Gastrocnemius medialis (tissue), 4 donors: ENCODE data around the gene MIER2. TPM values are rescaled to one million over a fixed set of nuclear protein-coding genes. Genes with fewer than 3 reads are reported as not detected.

Experiments used
- ATAC-seq, 2 donors: fragments of 150-250 bp; one replicate each; pipeline ENCODE4 v1.9.1; 2016
- DNase-seq, 2 donors: peaks; one replicate each; pipeline ENCODE4 v3.0.0-alpha.2; 2019
- H3K27ac ChIP-seq, 4 donors: fragments of 200-600 bp; sonication (generic); 1 replicate in 1 of 4; 2 replicates in 3 of 4; pipeline ENCODE4 v1.5.1; 2016 to 2018; ENCODE audit warnings: mild to moderate bottlenecking in 2 of 4, moderate library complexity in 1 of 4
- H3K27me3 ChIP-seq, 3 donors: fragments of 200-600 bp; sonication (generic) in 2 of 3; 1 replicate in 1 of 3; 2 replicates in 2 of 3; pipeline versions ENCODE4 v1.5.1 to v1.6.0; 2016 to 2019; ENCODE audit warnings: mild to moderate bottlenecking in 1 of 3, moderate library complexity in 1 of 3
- H3K36me3 ChIP-seq, 2 donors: fragments of 200-600 bp; sonication (generic) in 1 of 2; one replicate each; pipeline ENCODE4 v1.5.1; 2017 to 2018
- H3K4me1 ChIP-seq, 2 donors: fragments of 200-600 bp; sonication (generic) in 1 of 2; one replicate each; pipeline ENCODE4 v1.5.1; 2016 to 2017; ENCODE audit warnings: mild to moderate bottlenecking in 2 of 2
- H3K4me3 ChIP-seq, 4 donors: fragments of 200-600 bp; sonication (generic) in 3 of 4; 1 replicate in 1 of 4; 2 replicates in 3 of 4; pipeline ENCODE4 v1.5.1; 2016 to 2019; ENCODE audit warnings: mild to moderate bottlenecking in 2 of 4
- H3K9me3 ChIP-seq, 3 donors: fragments of 200-600 bp; sonication (generic) in 2 of 3; 1 replicate in 1 of 3; 2 replicates in 2 of 3; pipeline ENCODE4 v1.5.1; 2016 to 2019
- POLR2A ChIP-seq, 2 donors: fragments of 450-650 bp; IDR thresholded peaks; one replicate each; pipeline ENCODE4 v1.6.1; 2017; ENCODE audit warnings: antibody characterized with exemption in 2 of 2, mild to moderate bottlenecking in 2 of 2, moderate library complexity in 2 of 2
- in situ Hi-C, 4 donors: fragments of 200-750 bp; cut with MboI; loops; one replicate each; pipeline versions ENCODE4 v1.15.0 to v1.8.0; 2017; ENCODE audit warnings: low sequenced_read_pairs in 4 of 4
- intact Hi-C: fragments of 100-400 bp; cut with DNase I; formaldehyde crosslinking; loops from one replicate; pipeline ENCODE4 v1.15.1; 2023; ENCODE audit warnings: low total_unique reads
- total RNA-seq, 4 donors: library from RNA; depleted of rRNA; stranded (reverse); fragments of >200 nt; gene quantifications; one replicate each; pipeline versions ENCODE4 v1.1.0 to v1.2.3, GENCODE V29; 2016
- TF ChIP-seq, protein P1 (sequence below), 5 experiments: fragments of 450-650 bp in 3 of 5; fragments of 200-600 bp in 2 of 5; sonication (generic) in 2 of 5; IDR thresholded peaks in 4 of 5; conservative IDR thresholded peaks in 1 of 5; 1 replicate in 4 of 5; 2 replicates in 1 of 5; pipeline ENCODE4 v1.5.1; 2016 to 2019; ENCODE audit warnings: antibody characterized with exemption in 5 of 5, mild to moderate bottlenecking in 3 of 5, moderate library complexity in 3 of 5

Gene MIER2
- total RNA-seq, 4 donors from 2014 or later = 10.6 to 21.0 (median 16.5) TPM

DNA sequence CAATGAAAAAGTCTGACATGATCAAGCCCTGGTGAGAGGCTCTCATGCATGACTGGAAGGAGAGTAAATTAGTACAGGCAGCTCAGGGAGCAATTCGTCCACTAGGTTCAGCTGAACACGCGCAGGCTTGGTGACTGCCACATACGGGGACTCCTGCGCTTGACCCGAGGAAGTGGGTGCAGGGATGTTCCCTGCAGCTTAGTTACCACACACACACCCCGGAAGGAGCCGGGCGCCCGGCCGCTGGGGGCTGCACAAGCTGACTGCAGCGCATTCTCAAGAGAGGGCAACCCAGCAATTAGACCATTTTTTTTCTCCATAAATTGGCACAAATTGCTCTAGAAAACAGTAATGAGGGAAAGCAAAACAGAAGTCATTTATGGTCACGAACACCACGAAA, 23.0 kb upstream of the MIER2 start:
- Histone ChIP-seq H3K9me3 (no peaks in the 10 kb centered on the region), H3K27me3 (peaks cover 4 to 16% (median 10%) of the 10 kb centered on the region in 3 donors), H3K4me3 (no peak overlapping the region), H3K36me3 (no peaks in the 10 kb centered on the region), H3K4me1 (no peaks in the 10 kb centered on the region), H3K27ac (no peak overlapping the region)
- intact Hi-C loops (no loop called here), in situ Hi-C loops (no loop called here)
- DNase-seq (no peak), ATAC-seq (no peak)
- TF ChIP-seq, protein P1, sequence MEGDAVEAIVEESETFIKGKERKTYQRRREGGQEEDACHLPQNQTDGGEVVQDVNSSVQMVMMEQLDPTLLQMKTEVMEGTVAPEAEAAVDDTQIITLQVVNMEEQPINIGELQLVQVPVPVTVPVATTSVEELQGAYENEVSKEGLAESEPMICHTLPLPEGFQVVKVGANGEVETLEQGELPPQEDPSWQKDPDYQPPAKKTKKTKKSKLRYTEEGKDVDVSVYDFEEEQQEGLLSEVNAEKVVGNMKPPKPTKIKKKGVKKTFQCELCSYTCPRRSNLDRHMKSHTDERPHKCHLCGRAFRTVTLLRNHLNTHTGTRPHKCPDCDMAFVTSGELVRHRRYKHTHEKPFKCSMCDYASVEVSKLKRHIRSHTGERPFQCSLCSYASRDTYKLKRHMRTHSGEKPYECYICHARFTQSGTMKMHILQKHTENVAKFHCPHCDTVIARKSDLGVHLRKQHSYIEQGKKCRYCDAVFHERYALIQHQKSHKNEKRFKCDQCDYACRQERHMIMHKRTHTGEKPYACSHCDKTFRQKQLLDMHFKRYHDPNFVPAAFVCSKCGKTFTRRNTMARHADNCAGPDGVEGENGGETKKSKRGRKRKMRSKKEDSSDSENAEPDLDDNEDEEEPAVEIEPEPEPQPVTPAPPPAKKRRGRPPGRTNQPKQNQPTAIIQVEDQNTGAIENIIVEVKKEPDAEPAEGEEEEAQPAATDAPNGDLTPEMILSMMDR (IDR thresholded peaks at IDR 0.05 in 4 of 5, conservative IDR thresholded peaks at IDR 0.05 in 1 of 5) = no peak
- no peak for TF ChIP-seq POLR2A (IDR thresholded peaks at IDR 0.05)

DNA sequence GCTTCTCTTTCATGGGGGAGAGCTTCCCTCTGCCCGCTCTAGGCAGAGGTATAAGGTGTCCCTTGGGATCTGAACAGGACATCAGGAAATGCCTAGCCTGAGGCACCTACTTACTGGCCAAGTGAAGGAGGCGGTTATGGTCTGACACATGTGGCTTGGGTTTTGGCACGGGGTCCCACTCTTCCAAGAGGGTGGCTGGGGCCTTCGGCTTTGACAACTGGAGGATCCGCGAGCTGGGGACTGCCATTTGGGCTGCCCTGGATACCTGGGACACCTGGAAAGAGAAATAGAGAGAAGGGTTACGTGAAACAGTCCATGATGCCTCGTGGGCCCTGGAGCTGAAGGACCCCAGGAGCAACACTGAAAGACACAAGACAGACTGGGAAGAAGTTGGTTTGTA, 22.4 kb upstream of the MIER2 start:
- H3K36me3 ChIP-seq = no peaks in the 10 kb centered on the region

DNA sequence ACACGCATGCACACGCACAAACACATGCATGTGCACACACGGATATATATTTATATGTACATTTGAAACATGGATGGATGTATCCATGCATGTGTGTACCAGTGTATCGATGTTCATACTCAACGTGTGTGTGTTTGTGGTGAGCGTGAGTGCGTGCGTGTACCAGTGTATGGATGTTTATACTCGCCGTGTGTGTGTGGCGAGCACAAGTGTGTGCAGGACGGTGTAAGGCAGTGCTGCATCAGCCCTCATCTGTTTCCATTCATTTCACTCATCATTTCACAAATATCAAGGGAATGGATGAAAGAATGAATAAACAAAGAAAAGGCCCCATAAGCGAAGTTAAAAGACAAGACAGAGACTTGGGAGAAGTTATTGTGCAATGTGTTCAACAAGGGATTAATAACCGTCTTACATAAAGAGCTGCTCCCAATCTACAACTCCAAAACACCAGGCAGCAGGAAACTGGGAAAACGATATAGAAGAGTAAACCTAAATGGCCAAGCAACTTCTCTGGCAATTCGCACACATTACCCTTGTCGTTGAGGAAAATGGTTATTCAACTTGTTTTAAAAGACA, 21.7 kb upstream of the MIER2 start:
- H3K27me3 ChIP-seq = peaks cover 0 to 14% (median 9%) of the 10 kb centered on the region in 3 donors
- H3K4me1 ChIP-seq = no peaks in the 10 kb centered on the region
- in situ Hi-C loops = no loop called here
- ATAC-seq = no peak
- no peak for TF ChIP-seq POLR2A (IDR thresholded peaks at IDR 0.05)
- TF ChIP-seq, protein P1 (IDR thresholded peaks at IDR 0.05 in 4 of 5, conservative IDR thresholded peaks at IDR 0.05 in 1 of 5) = no peak
- intact Hi-C loops = no loop called here
- no peaks in the 10 kb centered on the region for H3K36me3 ChIP-seq
- no peak for DNase-seq
- no peaks in the 10 kb centered on the region for H3K9me3 ChIP-seq
- no peak overlapping the region for H3K27ac ChIP-seq
- H3K4me3 ChIP-seq = no peak overlapping the region

More for the DNA sequence above, 22.4 kb upstream of the MIER2 start:
- H3K27me3 ChIP-seq = peaks cover 0 to 18% (median 9%) of the 10 kb centered on the region in 3 donors
- no peak overlapping the region for H3K4me3 ChIP-seq
- DNase-seq (no peak), ATAC-seq (no peak)
- no peaks in the 10 kb centered on the region for H3K4me1 ChIP-seq
- in situ Hi-C loops = no loop called here
- TF ChIP-seq, protein P1 (IDR thresholded peaks at IDR 0.05 in 4 of 5, conservative IDR thresholded peaks at IDR 0.05 in 1 of 5) = no peak
- TF ChIP-seq POLR2A (IDR thresholded peaks at IDR 0.05) = no peak
- intact Hi-C loops = no loop called here
- H3K27ac ChIP-seq = no peak overlapping the region
- H3K9me3 ChIP-seq = no peaks in the 10 kb centered on the region

DNA sequence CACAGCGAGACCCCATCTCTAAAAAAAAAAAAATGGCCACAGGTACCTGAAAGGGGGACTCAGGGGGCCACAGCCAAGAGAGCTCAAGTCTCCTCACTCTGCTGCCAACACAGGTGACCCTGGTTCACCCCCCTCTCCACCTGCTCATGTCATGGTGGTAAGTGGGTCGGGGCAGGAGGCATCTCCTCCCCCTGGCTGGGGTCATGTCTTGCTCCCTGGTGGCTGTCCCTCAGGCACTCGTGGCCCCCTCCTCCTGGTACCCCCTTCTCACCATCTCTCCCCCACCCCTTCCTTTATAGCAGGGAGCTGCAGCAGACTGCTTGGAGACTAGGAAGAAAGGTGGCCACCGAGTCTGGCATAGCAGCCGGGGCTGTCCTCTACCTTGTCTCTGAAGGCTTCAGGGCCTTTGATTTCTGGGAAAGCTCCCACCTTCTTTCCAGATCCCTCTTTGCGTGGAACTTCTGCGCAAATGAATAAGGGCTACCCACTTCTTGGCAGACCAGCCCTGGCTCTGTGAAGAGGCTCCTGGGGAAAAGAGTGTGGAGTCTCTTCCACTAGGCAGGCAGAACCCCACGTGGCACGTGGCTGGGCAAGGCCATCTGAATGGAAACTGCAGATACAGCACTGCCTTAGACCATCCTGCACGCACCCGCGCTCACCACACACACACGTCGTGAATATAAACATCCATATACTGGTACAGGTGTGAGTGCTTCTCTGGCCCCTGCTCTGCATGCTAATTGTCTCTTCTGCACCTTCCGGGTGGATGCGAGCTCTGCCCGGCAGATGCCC, 20.1 kb upstream of the MIER2 start:
- TF ChIP-seq, protein P1 (IDR thresholded peaks at IDR 0.05 in 4 of 5, conservative IDR thresholded peaks at IDR 0.05 in 1 of 5) = no peak
- no peak for TF ChIP-seq POLR2A (IDR thresholded peaks at IDR 0.05)
- Histone ChIP-seq H3K4me3 (no peak overlapping the region), H3K27me3 (peaks cover 0 to 17% (median 9%) of the 10 kb centered on the region in 3 donors), H3K27ac (no peak overlapping the region), H3K36me3 (no peaks in the 10 kb centered on the region), H3K4me1 (no peaks in the 10 kb centered on the region), H3K9me3 (no peaks in the 10 kb centered on the region)
- in situ Hi-C loops (no loop called here), intact Hi-C loops (no loop called here)
- ATAC-seq = no peak
- DNase-seq = no peak
